LHCN-M2 (cell line): ENCODE data around the gene DNAH10. TPM values are rescaled to one million over a fixed set of nuclear protein-coding genes. Genes with fewer than 3 reads are reported as not detected.

ENCODE experiments used
- DNase-seq: peaks from one replicate; pipeline ENCODE4 v3.0.0-alpha.2; 2012; ENCODE audit warnings: low read depth
- total RNA-seq: library from RNA; depleted of rRNA; stranded (reverse); fragments of >200 nt; gene quantifications from 2 replicates; pipeline ENCODE4 v1.2.3, GENCODE V29; 2014

DNAH10 gene
- total RNA-seq, 1 experiment from 2014 or later = under 0.01 TPM

DNA sequence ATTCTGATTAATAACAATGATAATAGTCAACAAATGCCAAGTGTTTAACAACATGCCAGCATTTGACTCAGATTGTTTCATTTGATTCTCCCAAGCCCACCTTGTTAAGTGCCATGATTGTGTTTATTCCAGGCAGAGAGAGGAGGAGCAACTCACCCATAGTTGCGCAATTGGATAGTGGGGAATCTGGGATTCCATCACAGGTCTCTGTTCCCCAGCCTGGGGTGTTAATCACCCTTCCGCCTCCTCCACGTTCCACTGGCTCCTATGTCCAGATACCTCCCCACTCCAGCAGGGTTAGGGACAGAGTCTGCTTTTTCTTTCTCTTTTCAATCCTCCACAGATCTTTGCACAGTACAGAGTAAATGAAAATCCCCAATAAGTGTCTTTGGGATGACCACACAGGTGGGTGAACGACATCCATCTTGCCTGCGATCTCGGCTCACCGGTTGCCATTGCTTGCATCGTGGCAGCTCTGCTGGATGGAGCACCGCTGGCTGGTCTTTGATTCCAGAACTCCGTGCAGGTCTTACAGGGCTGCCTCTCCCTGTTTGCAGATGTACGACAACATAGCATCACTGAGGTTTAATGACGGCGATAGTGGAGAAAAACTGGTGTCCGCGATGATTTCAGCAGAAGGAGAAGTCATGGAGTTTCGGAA lies 78.8 kb downstream of the DNAH10 start:
- DNase-seq = no peak

- DNase-seq = no peak
Measured at GRCh38 chr12:123843912-123844748, 82.0 kb downstream of the DNAH10 start.

DNA sequence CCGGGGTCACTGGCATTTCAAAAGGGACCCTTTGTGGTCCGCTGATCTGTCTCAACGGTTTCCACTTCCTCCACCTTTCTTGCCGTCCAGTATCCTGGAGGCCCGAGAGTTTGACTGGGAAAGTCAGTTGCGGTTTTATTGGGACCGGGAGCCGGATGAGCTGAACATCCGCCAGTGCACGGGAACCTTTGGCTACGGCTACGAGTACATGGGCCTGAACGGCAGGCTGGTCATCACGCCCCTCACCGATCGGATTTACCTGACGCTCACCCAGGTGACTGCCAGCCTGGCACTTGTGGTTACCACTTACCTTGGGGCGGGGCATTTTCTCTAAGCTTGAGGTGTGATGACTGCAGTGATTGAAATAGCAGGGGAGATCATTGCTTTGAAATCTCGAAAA lies 83.8 kb downstream of the DNAH10 start:
- DNase-seq = no peak

DNA sequence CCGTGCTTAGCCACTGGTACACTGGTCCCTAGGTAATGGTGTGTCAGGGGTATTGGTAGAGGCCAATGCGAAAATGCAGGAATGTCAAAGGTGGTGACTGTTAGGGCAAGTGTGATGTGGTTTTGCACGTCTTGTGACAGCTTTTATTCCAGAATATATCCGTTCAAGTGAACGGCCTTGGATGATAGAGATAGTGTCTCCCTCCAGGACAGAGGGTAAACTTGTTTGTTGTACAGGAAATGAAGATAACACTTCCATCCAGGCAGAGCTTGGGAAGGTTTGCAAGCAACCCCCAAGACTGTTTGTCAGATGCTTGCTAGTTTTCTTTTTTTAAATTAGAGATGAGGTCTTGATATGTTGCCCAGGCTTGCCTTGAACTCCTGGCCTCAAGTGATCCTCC lies 84.2 kb downstream of the DNAH10 start:
- no peak for DNase-seq

GRCh38 chr12:123847019-123847418 lies 84.9 kb downstream of the DNAH10 start:
- no peak for DNase-seq

DNA sequence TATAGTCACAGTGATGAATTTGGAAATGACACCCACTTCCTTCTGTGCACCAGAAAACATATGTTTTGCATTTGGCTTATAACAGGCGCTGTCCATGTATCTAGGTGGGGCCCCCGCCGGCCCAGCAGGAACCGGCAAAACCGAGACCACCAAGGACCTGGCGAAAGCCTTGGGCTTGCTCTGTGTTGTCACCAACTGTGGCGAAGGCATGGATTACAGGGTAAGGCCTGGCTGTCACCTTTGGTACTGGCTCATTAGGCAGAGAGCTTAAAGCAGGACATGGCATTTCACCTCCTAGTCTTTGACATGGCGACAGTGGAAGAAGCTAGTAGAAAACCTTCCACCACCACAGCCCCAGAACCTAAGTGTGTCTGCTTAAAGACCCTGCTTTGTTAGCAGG lies 85.8 kb downstream of the DNAH10 start:
- DNase-seq = no peak

DNA sequence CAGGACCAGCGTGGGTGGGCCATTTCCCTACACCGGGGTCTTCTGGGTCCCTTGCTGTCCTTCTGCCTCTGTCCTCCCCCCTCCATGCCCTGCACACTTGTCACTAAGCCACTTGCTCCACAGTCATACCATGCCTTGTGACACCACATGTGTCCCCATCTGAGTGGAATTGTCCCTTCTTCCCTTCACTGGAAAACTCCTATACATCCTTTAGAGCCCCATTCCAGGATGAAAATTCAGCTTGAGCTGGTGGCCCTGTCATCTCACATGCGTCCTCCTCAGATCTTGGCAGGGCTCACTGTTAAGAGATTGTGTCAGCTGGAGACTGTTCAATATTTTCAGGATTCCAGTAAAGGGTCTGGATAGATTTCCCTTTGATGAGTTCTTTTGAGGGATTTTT lies 87.4 kb downstream of the DNAH10 start:
- DNase-seq = no peak

DNA sequence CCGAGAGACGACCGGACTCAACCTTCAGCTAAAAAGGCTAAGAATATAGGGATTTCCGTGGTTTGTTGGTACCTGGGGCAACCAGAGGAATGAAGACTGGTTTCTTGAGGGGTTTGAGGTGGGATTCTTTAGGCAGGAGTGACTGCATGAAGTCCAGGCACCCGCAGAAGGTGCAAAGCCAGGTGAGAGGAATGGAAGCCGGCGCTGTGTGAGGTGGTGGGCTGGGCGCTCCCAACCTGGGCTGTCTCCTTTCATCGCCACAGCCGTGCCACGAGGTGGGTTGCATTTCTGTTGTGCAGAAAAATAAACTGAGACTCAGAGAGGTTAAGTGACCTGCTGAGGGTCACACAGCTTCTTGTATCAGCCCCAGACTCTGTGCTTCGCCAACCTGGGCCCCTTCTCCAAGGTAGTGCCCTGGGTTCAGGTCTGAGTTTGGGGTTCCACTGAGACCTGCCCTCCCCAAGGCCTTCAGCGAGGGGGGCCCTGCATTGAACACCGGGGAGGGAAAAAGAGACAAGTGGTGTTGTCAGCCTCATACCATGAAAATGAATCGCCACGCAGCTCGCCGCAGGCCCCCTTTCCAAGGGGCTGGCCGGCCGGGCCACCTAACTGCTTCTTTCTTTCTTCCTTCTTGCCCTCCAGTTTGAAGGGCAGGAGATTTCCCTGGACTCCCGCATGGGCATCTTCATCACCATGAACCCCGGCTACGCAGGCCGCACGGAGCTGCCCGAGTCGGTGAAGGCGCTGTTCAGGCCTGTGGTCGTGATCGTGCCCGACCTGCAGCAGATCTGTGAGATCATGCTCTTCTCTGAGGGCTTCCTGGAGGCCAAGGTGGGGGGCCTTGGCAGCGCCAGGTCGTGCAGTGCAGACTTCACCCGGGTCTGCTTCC lies 88.4 kb downstream of the DNAH10 start:
- DNase-seq = no peak

DNA sequence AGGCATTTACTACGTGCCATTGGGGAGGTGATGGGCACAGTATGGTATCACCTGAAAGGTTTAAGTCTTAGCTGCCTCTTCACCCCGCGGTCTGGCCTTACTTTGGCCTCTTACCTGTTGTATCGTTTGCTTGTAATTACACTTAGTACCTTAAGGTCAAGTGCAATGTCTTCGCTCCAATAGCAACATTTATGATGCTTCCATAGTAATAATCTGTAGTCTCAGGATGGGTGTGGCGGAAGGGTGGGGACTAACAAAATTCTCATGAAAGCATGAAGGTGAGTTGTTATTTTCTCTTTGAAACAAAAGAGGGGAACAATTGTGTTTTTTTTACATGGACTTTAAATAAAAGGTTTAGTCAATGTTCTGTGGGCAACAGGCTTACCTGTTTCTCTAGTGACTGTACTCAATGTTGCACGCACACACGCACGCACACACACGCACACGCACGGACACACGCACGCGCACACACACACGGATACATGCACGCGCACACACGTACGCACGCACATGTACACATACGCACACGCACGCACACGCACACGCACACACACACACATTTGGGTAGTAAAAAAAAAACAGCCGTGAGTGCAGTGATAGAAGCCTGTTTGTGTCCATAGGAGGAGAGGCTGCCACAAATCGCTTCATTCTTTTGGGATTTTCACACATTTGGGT lies 91.4 kb downstream of the DNAH10 start:
- DNase-seq = no peak

DNA sequence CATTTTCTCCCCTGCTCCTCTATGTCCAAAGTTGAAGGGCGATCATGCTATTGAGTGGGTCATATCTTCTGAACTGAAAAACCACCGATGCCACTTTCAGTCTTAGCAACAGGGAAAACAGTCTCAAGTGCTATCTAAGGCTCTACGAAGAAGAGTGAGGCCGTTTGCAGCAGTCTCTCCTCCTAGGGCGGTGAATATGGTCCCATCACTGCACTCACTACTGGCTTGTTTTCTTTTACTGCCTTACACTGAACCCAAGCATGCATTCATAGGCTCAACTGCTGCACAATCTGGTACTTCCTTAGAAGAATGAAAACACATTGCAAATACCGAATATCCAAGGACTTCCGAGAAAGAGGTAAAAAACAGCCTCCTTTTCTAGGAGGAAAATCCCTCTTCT lies 92.1 kb downstream of the DNAH10 start:
- DNase-seq = no peak

GRCh38 chr12:123854918-123855317 lies 92.8 kb downstream of the DNAH10 start:
- no peak for DNase-seq

GRCh38 chr12:123856681-123857080 lies 94.6 kb downstream of the DNAH10 start:
- DNase-seq = no peak

GRCh38 chr12:123858176-123858575 lies 96.1 kb downstream of the DNAH10 start:
- DNase-seq = no peak

DNA sequence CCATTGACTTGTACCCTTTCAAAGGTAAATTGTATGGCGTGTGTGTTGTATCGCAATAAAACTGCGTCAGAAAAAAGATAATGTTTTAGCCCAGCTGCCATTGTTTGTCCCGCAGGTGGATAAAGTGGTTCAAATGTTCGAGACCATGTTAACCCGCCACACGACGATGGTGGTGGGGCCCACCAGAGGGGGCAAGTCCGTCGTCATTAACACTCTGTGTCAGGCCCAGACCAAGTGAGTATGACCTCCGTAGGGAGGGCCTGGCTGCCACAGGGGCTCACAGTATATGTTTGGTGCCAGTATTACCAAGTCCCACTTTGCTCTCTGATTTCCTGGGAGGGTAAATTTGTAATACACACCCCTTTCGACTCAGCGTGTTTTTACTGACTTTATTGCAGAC lies 96.9 kb downstream of the DNAH10 start:
- no peak for DNase-seq

DNA sequence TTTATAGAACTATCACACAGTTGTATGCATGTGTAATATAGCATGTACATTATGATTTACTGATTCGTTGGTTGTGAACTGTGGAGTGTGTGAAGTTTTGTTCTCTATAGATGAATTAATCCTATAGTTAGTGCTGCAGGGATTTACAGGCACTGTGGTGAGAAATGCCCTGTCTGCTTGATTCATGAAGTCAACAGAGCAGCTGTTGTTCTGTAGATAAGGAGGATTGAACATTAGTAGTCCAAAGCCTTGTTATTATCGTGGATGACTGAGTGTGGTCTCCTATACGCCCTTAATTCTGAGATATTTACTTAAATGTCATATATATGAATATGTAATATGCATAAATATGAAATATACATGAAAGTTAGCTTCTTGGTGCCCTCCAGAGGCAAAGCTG lies 98.3 kb downstream of the DNAH10 start:
- DNase-seq = no peak

DNA sequence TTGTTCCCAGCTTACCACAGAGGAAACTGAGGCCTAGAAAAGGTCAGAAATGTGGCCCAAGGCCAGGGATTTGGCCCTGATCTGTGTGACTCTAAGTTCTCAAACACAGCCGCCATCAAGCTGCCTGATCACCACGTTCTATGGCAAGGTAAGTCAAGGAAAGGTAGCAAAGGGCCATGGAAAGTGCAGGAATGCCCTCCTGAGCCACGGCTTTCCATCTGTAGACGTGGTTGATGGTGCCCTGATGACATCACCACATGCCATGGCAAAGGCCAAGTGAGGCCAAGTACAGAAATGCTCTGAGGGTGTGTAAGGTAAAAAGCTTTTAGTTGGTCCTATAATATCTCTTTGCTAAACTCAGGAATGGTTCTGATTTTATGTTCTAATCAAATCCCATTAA lies 99.3 kb downstream of the DNAH10 start:
- DNase-seq = no peak

GRCh38 chr12:123867141-123867540 lies 105.0 kb downstream of the DNAH10 start:
- DNase-seq = no peak

DNA sequence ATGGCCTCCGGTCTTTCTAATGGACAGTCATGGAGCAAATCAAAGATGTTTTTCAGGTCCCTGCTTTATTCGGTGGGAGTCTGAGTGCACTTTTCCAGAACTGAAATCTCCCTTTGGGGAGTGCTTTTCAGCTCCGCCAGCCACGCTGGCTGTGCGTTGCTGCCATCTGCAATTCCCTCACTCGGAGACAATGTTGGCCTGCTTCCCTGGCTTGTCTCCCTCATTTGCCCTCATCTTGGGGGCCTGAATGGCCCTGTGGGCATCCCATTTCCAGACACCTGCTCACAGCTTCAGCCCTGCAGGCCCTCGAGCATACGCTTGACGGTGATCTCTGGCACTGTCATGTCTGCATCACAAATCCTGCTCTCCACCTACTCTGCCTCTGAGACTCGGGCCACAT lies 106.7 kb downstream of the DNAH10 start:
- no peak for DNase-seq

DNA sequence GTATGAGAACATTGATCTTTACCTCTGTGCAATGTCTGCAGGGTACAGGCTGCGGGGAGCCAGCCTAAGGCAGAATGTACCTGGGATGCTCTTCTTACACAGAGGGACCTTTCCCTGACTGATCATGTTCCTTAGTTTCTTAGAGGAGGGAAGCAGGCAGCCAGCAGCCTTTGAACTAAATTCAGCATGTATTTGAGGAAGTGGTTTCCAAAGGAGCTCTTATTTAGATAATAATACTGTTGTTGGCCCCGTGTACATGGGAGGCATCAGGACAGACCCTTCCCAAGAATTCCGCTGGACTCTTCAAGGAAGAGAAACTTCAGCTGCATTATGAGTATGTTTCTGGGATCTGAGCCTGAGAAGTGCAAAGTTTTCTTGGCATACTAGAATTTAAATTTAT lies 111.7 kb downstream of the DNAH10 start:
- DNase-seq = no peak

GRCh38 chr12:123877968-123878367 lies 115.9 kb downstream of the DNAH10 start:
- DNase-seq = no peak

DNA sequence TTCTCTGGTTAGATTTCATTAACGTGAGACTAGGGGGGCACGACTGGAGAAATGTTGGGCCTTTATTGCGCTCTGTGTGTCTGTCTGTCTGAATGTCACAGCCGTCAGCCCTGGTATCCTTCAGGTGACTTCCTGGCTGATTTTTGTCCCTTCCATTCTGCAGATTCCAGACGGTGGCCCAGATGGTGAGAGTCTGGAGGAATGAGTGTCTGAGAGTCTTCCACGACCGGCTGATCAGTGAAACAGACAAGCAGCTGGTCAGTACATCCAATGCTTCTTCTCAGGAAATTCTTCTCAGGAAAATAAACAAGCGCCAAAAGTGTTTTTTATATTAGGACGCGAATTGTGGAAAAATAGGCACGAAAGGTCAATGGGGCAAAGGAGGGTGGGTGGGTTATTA lies 117.0 kb downstream of the DNAH10 start:
- DNase-seq = no peak

- no peak for DNase-seq
Measured at GRCh38 chr12:123879691-123880090, 117.6 kb downstream of the DNAH10 start.
